ENCODE measurements around the gene NCAPG2. TPM values are rescaled to one million over a fixed set of nuclear protein-coding genes. Genes with fewer than 3 reads are reported as not detected.

NCAPG2 gene
- total and polyA plus RNA-seq, 2 of the 13 experiments (the other 11 are each of a cell fraction or from before 2014, with no cell fraction given), result 15.1 to 30.7 TPM

DNA sequence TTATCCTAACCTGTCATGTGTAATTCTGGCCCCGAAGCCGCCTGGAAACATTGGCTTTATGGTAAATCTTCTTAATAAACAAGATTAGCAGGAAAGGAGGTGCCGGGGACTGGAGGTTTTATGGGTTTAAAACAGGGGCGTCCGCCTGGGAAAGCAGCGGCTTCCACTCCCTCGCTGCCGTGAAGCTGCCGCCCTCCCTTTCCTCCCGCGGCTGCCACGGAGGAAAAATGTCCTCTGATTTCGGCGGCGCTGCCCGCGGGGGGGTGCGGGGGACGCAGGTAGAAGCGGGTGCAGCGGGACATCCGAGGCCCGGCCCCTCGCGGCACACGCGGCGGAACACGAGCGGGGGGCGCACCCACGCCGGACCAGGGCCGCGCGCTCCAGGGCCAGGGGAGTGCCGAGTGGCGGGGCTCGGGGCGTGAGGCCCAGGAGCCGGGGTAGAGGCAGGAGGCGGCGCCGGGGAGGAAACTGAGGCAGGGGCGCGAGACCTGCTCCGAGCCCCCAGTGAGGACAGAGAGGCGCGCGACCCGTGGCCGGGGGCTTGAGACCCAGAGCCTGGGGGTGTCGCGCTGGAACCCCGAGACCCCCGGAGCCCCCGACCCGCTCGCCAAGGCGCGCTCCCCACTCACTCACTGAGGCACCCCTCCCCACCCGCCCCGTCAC is 118.0 kb downstream of the NCAPG2 start (continued):
- TF ChIP-seq HMGXB3 (CRISPR knock-in tag; IDR thresholded peaks at IDR 0.05; ENCODE audit: borderline replicate concordance) (no peak), KDM6A (CRISPR knock-in tag; IDR thresholded peaks at IDR 0.05; ENCODE audit: low read depth) (no peak), HINFP (CRISPR knock-in tag; IDR thresholded peaks at IDR 0.05; ENCODE audit: low read depth) (no peak), ZNF563 (CRISPR knock-in tag; IDR thresholded peaks at IDR 0.05) (0 out of 2 replicates have a peak, but pooled peaks have one; percentile 38), NFE2 (CRISPR knock-in tag; IDR thresholded peaks at IDR 0.05) (no peak), MEF2D (CRISPR knock-in tag; IDR thresholded peaks at IDR 0.05) (no peak), SAP130 (CRISPR knock-in tag; IDR thresholded peaks at IDR 0.05; ENCODE audit: low read depth) (peak; percentile 56), ZSCAN5A (CRISPR knock-in tag; IDR thresholded peaks at IDR 0.05; ENCODE audit: borderline replicate concordance) (no peak), ZNF672 (CRISPR knock-in tag; IDR thresholded peaks at IDR 0.05) (no peak), ARHGAP35 (CRISPR knock-in tag; IDR thresholded peaks at IDR 0.05; ENCODE audit: borderline replicate concordance) (0 out of 2 replicates have a peak, but pooled peaks have one; percentile 34), ZBTB25 (CRISPR knock-in tag; IDR thresholded peaks at IDR 0.05) (no peak), NAIF1 (CRISPR knock-in tag; IDR thresholded peaks at IDR 0.05; ENCODE audit: borderline replicate concordance) (no peak)
- TF ChIP-seq, protein P1, sequence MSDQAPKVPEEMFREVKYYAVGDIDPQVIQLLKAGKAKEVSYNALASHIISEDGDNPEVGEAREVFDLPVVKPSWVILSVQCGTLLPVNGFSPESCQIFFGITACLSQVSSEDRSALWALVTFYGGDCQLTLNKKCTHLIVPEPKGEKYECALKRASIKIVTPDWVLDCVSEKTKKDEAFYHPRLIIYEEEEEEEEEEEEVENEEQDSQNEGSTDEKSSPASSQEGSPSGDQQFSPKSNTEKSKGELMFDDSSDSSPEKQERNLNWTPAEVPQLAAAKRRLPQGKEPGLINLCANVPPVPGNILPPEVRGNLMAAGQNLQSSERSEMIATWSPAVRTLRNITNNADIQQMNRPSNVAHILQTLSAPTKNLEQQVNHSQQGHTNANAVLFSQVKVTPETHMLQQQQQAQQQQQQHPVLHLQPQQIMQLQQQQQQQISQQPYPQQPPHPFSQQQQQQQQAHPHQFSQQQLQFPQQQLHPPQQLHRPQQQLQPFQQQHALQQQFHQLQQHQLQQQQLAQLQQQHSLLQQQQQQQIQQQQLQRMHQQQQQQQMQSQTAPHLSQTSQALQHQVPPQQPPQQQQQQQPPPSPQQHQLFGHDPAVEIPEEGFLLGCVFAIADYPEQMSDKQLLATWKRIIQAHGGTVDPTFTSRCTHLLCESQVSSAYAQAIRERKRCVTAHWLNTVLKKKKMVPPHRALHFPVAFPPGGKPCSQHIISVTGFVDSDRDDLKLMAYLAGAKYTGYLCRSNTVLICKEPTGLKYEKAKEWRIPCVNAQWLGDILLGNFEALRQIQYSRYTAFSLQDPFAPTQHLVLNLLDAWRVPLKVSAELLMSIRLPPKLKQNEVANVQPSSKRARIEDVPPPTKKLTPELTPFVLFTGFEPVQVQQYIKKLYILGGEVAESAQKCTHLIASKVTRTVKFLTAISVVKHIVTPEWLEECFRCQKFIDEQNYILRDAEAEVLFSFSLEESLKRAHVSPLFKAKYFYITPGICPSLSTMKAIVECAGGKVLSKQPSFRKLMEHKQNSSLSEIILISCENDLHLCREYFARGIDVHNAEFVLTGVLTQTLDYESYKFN (CRISPR knock-in tag; conservative IDR thresholded peaks at IDR 0.05), result no peak
- TF ChIP-seq, protein P2, sequence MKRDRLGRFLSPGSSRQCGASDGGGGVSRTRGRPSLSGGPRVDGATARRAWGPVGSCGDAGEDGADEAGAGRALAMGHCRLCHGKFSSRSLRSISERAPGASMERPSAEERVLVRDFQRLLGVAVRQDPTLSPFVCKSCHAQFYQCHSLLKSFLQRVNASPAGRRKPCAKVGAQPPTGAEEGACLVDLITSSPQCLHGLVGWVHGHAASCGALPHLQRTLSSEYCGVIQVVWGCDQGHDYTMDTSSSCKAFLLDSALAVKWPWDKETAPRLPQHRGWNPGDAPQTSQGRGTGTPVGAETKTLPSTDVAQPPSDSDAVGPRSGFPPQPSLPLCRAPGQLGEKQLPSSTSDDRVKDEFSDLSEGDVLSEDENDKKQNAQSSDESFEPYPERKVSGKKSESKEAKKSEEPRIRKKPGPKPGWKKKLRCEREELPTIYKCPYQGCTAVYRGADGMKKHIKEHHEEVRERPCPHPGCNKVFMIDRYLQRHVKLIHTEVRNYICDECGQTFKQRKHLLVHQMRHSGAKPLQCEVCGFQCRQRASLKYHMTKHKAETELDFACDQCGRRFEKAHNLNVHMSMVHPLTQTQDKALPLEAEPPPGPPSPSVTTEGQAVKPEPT (CRISPR knock-in tag; IDR thresholded peaks at IDR 0.05; ENCODE audit: low read depth), result no peak

Measured in HepG2 (cell line).